Neural cell (in vitro differentiated cells): ENCODE measurements around the gene CLEC12A. TPM values are rescaled to one million over a fixed set of nuclear protein-coding genes. Genes with fewer than 3 reads are reported as not detected.
"Not testable (repeated sequence)": the region's sequence is repeated elsewhere in the genome, so short reads cannot be mapped to it uniquely, and the experiment has no call there.

ENCODE experiments used
- H2AFZ ChIP-seq: fragments of 200-600, 300-800 bp; sonication (generic), shearing (Covaris generic); 2 replicates; pipeline ENCODE4 v1.6.0; 2014; ENCODE audit warnings: low read depth, mild to moderate bottlenecking, antibody characterized with exemption, low read length, moderate library complexity
- H3F3A ChIP-seq: fragments of 200-600 bp; shearing (Covaris generic); 2 replicates; pipeline ENCODE4 v1.6.1; 2016; ENCODE audit warnings: mild to moderate bottlenecking, moderate library complexity, mixed read lengths, antibody characterized with exemption, low read length; ENCODE audit not compliant: insufficient read depth, poor library complexity, severe bottlenecking
- H3K27ac ChIP-seq: fragments of 200-600, 300-800 bp; sonication (generic), shearing (Covaris generic); 2 replicates; pipeline ENCODE4 v1.5.1; 2014; ENCODE audit warnings: mild to moderate bottlenecking, low read length, moderate library complexity
- H3K27me3 ChIP-seq: fragments of 300-800, 200-600 bp; sonication (generic), shearing (Covaris generic); 2 replicates; pipeline ENCODE4 v1.6.0; 2014; ENCODE audit warnings: mild to moderate bottlenecking, low read depth, low read length, moderate library complexity; ENCODE audit not compliant: insufficient read depth
- H3K36me3 ChIP-seq: fragments of 300-800, 200-600 bp; sonication (generic), shearing (Covaris generic); 2 replicates; pipeline ENCODE4 v1.5.1; 2014; ENCODE audit warnings: mild to moderate bottlenecking, antibody characterized with exemption, low read length, moderate library complexity; ENCODE audit not compliant: insufficient read depth
- H3K4me2 ChIP-seq: fragments of 300-800, 200-600 bp; sonication (generic), shearing (Covaris generic); 2 replicates; pipeline ENCODE4 v1.6.0; 2014; ENCODE audit warnings: mild to moderate bottlenecking, low read length
- H3K4me3 ChIP-seq: fragments of 300-800, 200-600 bp; sonication (generic), shearing (Covaris generic); 2 replicates; pipeline ENCODE4 v1.5.1; 2014; ENCODE audit warnings: mild to moderate bottlenecking, low read length, moderate library complexity
- H3K79me2 ChIP-seq: fragments of 200-600 bp; shearing (Covaris generic); replicated peaks from 2 replicates; pipeline ENCODE4 v1.6.0; 2014; ENCODE audit warnings: mild to moderate bottlenecking, low read length, moderate library complexity; ENCODE audit not compliant: insufficient read depth
- H3K9ac ChIP-seq: fragments of 300-800, 200-600 bp; sonication (generic), shearing (Covaris generic); 2 replicates; pipeline ENCODE4 v1.6.1; 2016; ENCODE audit warnings: mild to moderate bottlenecking, low read length, mixed read lengths
- H3K9me2 ChIP-seq: fragments of 200-600 bp; shearing (Covaris generic); 2 replicates; pipeline ENCODE4 v1.6.1; 2016; ENCODE audit warnings: mild to moderate bottlenecking, low read length, mixed read lengths; ENCODE audit not compliant: insufficient read depth
- H3K9me3 ChIP-seq: fragments of 200-600, 300-800 bp; sonication (generic), shearing (Covaris generic); 2 replicates; pipeline ENCODE4 v1.6.1; 2016; ENCODE audit warnings: mild to moderate bottlenecking, mixed run types, low read length, moderate library complexity, mixed read lengths
- H4K20me1 ChIP-seq: fragments of 200-600 bp; shearing (Covaris generic); 2 replicates; pipeline ENCODE4 v1.6.1; 2016; ENCODE audit warnings: mild to moderate bottlenecking, mixed run types; ENCODE audit not compliant: insufficient read depth
- CTCF ChIP-seq: fragments of 450-650 bp; IDR thresholded peaks from 2 replicates; pipeline ENCODE4 v1.5.1; 2014; ENCODE audit warnings: antibody characterized with exemption, mild to moderate bottlenecking, moderate library complexity; ENCODE audit not compliant: poor library complexity, severe bottlenecking
- EP300 ChIP-seq: fragments of 450-650 bp; conservative IDR thresholded peaks from 2 replicates; pipeline ENCODE4 v1.6.1; 2014; ENCODE audit warnings: antibody characterized with exemption, mild to moderate bottlenecking, moderate library complexity; ENCODE audit not compliant: poor library complexity, severe bottlenecking
- EZH2 ChIP-seq: fragments of 200-600, 300-800 bp; shearing (Covaris generic), sonication (generic); IDR thresholded peaks from 2 replicates; pipeline ENCODE4 v1.6.1; 2014; ENCODE audit warnings: antibody characterized with exemption, low read length, borderline replicate concordance, mild to moderate bottlenecking; ENCODE audit not compliant: insufficient read depth, poor library complexity, severe bottlenecking
- MXI1 ChIP-seq: fragments of 450-650 bp; conservative IDR thresholded peaks from 2 replicates; pipeline ENCODE4 v1.6.1; 2014; ENCODE audit warnings: antibody characterized with exemption, mild to moderate bottlenecking; ENCODE audit not compliant: poor library complexity, severe bottlenecking
- POLR2AphosphoS5 ChIP-seq: IDR thresholded peaks from 2 replicates; pipeline ENCODE4 v1.6.1; 2012
- RAD21 ChIP-seq: fragments of 450-650 bp; conservative IDR thresholded peaks from 2 replicates; pipeline ENCODE4 v1.6.1; 2014; ENCODE audit warnings: antibody characterized with exemption, mild to moderate bottlenecking, moderate library complexity
- SMC3 ChIP-seq: fragments of 450-650 bp; conservative IDR thresholded peaks from 2 replicates; pipeline ENCODE4 v1.6.1; 2014; ENCODE audit warnings: antibody characterized with exemption, mild to moderate bottlenecking, moderate library complexity; ENCODE audit not compliant: poor library complexity
- TAF1 ChIP-seq: IDR thresholded peaks from 2 replicates; pipeline ENCODE4 v1.6.1; 2012; ENCODE audit warnings: low read depth
- polyA plus RNA-seq: library from polyadenylated mRNA; depleted of rRNA; stranded (reverse); fragments of >200 nt; gene quantifications from 2 replicates; pipeline ENCODE4 v1.2.3, GENCODE V29; 2014
- TF ChIP-seq, protein P1 (sequence below): IDR thresholded peaks from 2 replicates; pipeline ENCODE4 v1.6.1; 2012; ENCODE audit warnings: borderline replicate concordance

The CLEC12A gene
- polyA plus RNA-seq, 1 donor from 2014 or later = not detected

GRCh38 chr12:9961901-9962300 lies 9.3 kb upstream of the CLEC12A start:
- Histone ChIP-seq H3K27me3 (no peaks in the 10 kb centered on the region), H3K36me3 (no peaks in the 10 kb centered on the region), H3K27ac (no peak overlapping the region), H3K4me2 (no peak overlapping the region), H2AFZ (no peak overlapping the region), H3K9ac (no peak overlapping the region), H3K4me3 (no peak overlapping the region), H3K79me2 (no peaks in the 10 kb centered on the region), H3F3A (no peaks in the 10 kb centered on the region), H3K9me2 (no peaks in the 10 kb centered on the region), H4K20me1 (no peaks in the 10 kb centered on the region), H3K9me3 (no peaks in the 10 kb centered on the region)
- TF ChIP-seq CTCF (no peak), SMC3 (no peak)

- no peak for TF ChIP-seq POLR2AphosphoS5
- no peak for TF ChIP-seq TAF1
- TF ChIP-seq MXI1 = no peak
- no peak for TF ChIP-seq RAD21
- TF ChIP-seq CTCF = no peak
- Histone ChIP-seq H3K79me2 (no peaks in the 10 kb centered on the region), H3K9ac (no peak overlapping the region), H3K4me3 (no peak overlapping the region), H3K27ac (no peak overlapping the region), H2AFZ (no peak overlapping the region), H3K4me2 (no peak overlapping the region), H3K9me3 (no peaks in the 10 kb centered on the region), H3K27me3 (no peaks in the 10 kb centered on the region), H3K9me2 (no peaks in the 10 kb centered on the region), H3F3A (no peaks in the 10 kb centered on the region), H3K36me3 (no peaks in the 10 kb centered on the region), H4K20me1 (no peaks in the 10 kb centered on the region)
Measured at GRCh38 chr12:9969673-9970072, 1.5 kb upstream of the CLEC12A start.

- Histone ChIP-seq H3K4me3 (no peak overlapping the region), H3F3A (no peaks in the 10 kb centered on the region), H3K79me2 (no peaks in the 10 kb centered on the region), H3K27ac (no peak overlapping the region), H3K9me2 (no peaks in the 10 kb centered on the region), H3K27me3 (no peaks in the 10 kb centered on the region), H2AFZ (no peak overlapping the region), H3K9ac (no peak overlapping the region), H4K20me1 (no peaks in the 10 kb centered on the region), H3K4me2 (no peak overlapping the region), H3K9me3 (peaks cover 4% of the 10 kb centered on the region), H3K36me3 (no peaks in the 10 kb centered on the region)
- TF ChIP-seq RAD21 = no peak
- no peak for TF ChIP-seq POLR2AphosphoS5
- no peak for TF ChIP-seq EZH2
- TF ChIP-seq SMC3 = no peak
- TF ChIP-seq EP300 = no peak
- no peak for TF ChIP-seq CTCF
- TF ChIP-seq TAF1 = no peak
- no peak for TF ChIP-seq MXI1
- TF ChIP-seq, protein P1, sequence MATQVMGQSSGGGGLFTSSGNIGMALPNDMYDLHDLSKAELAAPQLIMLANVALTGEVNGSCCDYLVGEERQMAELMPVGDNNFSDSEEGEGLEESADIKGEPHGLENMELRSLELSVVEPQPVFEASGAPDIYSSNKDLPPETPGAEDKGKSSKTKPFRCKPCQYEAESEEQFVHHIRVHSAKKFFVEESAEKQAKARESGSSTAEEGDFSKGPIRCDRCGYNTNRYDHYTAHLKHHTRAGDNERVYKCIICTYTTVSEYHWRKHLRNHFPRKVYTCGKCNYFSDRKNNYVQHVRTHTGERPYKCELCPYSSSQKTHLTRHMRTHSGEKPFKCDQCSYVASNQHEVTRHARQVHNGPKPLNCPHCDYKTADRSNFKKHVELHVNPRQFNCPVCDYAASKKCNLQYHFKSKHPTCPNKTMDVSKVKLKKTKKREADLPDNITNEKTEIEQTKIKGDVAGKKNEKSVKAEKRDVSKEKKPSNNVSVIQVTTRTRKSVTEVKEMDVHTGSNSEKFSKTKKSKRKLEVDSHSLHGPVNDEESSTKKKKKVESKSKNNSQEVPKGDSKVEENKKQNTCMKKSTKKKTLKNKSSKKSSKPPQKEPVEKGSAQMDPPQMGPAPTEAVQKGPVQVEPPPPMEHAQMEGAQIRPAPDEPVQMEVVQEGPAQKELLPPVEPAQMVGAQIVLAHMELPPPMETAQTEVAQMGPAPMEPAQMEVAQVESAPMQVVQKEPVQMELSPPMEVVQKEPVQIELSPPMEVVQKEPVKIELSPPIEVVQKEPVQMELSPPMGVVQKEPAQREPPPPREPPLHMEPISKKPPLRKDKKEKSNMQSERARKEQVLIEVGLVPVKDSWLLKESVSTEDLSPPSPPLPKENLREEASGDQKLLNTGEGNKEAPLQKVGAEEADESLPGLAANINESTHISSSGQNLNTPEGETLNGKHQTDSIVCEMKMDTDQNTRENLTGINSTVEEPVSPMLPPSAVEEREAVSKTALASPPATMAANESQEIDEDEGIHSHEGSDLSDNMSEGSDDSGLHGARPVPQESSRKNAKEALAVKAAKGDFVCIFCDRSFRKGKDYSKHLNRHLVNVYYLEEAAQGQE = no peak
Measured at GRCh38 chr12:9973949-9974348, 2.7 kb downstream of the CLEC12A start.

GRCh38 chr12:9974731-9975130 lies 3.5 kb downstream of the CLEC12A start:
- H3K4me2 ChIP-seq, H3K9ac ChIP-seq, H4K20me1 ChIP-seq, H3K9me3 ChIP-seq, H3K9me2 ChIP-seq, H3K4me3 ChIP-seq, H3K27me3 ChIP-seq, H3K79me2 ChIP-seq, H3F3A ChIP-seq, H3K36me3 ChIP-seq, H2AFZ ChIP-seq, H3K27ac ChIP-seq: not testable (repeated sequence)
